Lower leg skin (tissue), 4 donors: ENCODE measurements around the gene SESN2. TPM values are rescaled to one million over a fixed set of nuclear protein-coding genes. Genes with fewer than 3 reads are reported as not detected.

Experiments
- DNase-seq, 2 donors: peaks; one replicate each; pipeline ENCODE4 v3.0.0-alpha.2; 2019; ENCODE audit warnings: low spot score in 2 of 2
- H3K4me3 ChIP-seq: fragments of 200-600 bp; sonication (generic); 2 replicates; pipeline ENCODE4 v1.5.1; 2017; ENCODE audit warnings: mild to moderate bottlenecking, low read depth; ENCODE audit not compliant: poor library complexity, severe bottlenecking
- POLR2A ChIP-seq, 2 donors: fragments of 450-650 bp; IDR thresholded peaks; one replicate each; pipeline ENCODE4 v1.6.1; 2016 to 2017; ENCODE audit warnings: antibody characterized with exemption in 2 of 2, mild to moderate bottlenecking in 1 of 2, moderate library complexity in 1 of 2
- WGBS, 2 donors: methylation state at CpG; one replicate each; pipeline ENCODE4 v1.1.5; 2018; 5-methylcytosine and 5-hydroxymethylcytosine counted together
- intact Hi-C: fragments of 100-400 bp; cut with DNase I; formaldehyde crosslinking; loops from one replicate; pipeline ENCODE4 v1.15.0; 2023; ENCODE audit warnings: low total_unique reads
- total RNA-seq, 4 donors: library from RNA; depleted of rRNA; stranded (reverse); fragments of >200 nt; gene quantifications; one replicate each; pipeline ENCODE4 v1.1.0, GENCODE V29; 2016
- TF ChIP-seq, protein P1 (sequence below), 3 donors: fragments of 450-650 bp; IDR thresholded peaks; one replicate each; pipeline ENCODE4 v1.5.1; 2016; ENCODE audit warnings: antibody characterized with exemption in 3 of 3, mild to moderate bottlenecking in 3 of 3, moderate library complexity in 2 of 3

Gene SESN2
- 10 to 100 TPM in 2 of 4 donors, 1 to 10 TPM in 2; 8.2 to 13.6 (median 11.1) TPM for total RNA-seq

DNA sequence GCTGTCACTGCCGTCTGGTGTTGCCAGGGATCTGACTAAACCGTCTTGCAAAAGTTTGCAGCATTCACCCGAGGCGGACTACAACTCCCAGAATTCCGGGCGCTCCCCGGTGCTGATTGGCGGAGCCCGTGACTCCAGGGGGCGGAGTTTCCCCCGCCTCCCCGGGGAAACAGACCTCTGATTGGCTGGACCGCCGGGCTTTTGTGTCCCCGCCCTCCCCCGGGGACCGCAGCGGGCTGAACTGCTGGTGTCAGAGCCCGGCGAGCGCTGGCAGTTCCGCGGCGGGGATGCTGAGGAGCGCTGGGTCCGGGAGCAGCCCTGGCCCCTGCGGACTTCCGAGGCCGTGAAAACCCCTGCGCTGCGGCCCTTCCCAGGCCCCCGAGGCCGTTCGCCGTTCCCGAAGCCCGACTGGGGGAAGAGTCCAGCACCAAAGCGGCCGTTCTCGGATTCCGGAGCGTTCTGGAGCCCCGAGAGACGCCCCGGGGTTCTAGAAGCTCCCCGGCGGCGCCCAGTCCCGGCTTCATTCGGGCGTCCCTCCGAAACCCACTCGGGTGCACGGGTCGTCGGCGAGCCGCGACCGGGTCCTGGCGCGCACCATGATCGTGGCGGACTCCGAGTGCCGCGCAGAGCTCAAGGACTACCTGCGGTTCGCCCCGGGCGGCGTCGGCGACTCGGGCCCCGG, at the start of gene SESN2:
TSS of gene SESN2 (plus strand) at position 267 of the 682 bp plus-strand sequence. CDS start at position 597, 330 bp downstream.
- peak within 1 kb of the TSS; percentile 91 for H3K4me3 ChIP-seq
- DNase-seq: peak; percentile 99 to 100
- 0% methylated on average over 32 to 55 of the region's 76 CpGs for WGBS, 2 donors
- intact Hi-C loops: no loop called here
- TF ChIP-seq, protein P1, sequence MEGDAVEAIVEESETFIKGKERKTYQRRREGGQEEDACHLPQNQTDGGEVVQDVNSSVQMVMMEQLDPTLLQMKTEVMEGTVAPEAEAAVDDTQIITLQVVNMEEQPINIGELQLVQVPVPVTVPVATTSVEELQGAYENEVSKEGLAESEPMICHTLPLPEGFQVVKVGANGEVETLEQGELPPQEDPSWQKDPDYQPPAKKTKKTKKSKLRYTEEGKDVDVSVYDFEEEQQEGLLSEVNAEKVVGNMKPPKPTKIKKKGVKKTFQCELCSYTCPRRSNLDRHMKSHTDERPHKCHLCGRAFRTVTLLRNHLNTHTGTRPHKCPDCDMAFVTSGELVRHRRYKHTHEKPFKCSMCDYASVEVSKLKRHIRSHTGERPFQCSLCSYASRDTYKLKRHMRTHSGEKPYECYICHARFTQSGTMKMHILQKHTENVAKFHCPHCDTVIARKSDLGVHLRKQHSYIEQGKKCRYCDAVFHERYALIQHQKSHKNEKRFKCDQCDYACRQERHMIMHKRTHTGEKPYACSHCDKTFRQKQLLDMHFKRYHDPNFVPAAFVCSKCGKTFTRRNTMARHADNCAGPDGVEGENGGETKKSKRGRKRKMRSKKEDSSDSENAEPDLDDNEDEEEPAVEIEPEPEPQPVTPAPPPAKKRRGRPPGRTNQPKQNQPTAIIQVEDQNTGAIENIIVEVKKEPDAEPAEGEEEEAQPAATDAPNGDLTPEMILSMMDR (IDR thresholded peaks at IDR 0.05): no peak
- peak in 1 of 2 donors; percentile 72 for TF ChIP-seq POLR2A (IDR thresholded peaks at IDR 0.05)

DNA sequence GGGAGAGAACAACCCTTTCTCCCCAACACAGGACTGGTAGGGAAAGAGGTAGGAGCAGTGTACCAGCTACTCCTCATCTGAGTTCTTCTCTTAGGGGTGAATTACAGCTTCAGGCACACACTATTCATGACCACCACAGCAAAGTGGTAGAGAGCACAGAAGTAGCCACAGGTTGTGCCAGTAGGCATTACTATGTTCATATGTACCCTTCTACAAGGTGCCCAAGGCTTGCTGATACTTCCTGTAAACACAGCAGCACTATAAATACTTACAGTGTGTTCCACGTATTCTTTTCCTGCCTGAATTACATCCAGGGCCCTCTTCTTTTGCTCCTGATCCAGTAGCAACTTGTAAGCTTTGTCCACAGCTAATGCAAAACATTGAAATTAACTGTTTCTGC, 49.6 kb upstream of the SESN2 start:
- intact Hi-C loops: loop anchor here (10.0 kb wide), 1 partner anchor 115 kb away; no protein-coding TSS in a partner anchor
- WGBS, 2 donors: 61 to 62% methylated on average over 1 of the region's 1 CpG
- no peak for DNase-seq
- no peak overlapping the region for H3K4me3 ChIP-seq
- TF ChIP-seq, protein P1 (IDR thresholded peaks at IDR 0.05): no peak
- no peak for TF ChIP-seq POLR2A (IDR thresholded peaks at IDR 0.05)

DNA sequence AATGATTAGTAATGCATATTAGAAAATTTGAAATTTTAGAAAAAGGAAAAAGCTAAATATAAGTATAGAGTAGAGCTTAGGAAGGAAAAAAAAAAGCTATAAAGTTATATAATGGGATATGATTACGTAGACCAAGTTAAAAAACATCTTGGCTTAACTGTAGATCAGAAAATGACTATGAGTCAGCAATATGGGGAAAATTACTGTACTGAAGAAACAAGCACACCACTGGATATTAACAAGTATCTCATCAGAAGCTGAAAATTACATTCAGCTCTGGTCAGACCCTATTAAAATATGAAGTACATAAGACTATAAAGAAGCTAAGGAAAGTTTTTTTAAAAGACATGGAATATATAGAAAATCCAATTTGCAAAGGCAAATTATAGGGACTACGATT, 46.0 kb upstream of the SESN2 start:
- no peak for DNase-seq
- no peak for TF ChIP-seq POLR2A (IDR thresholded peaks at IDR 0.05)
- TF ChIP-seq, protein P1 (IDR thresholded peaks at IDR 0.05): no peak
- 49 to 71% methylated on average over 2 of the region's 2 CpGs for WGBS, 2 donors
- intact Hi-C loops: no loop called here
- no peak overlapping the region for H3K4me3 ChIP-seq

DNA sequence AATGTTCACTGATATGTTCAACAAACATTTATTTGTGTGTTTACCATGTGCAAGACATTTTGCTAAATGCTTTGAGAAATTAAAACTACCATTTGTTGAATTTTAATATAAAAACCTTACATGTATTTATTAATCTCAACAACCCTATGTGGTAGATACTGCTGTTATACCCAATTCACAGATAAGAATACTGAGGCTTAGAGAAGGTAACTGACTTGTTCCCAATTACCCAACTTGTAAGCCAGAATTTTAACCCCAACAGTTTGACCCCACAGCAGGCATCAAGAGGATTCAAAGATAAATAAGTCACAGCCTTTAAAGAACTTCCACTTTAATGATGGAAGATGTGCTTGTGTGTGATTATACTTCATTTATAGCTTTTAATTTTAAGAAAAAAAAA, 30.2 kb upstream of the SESN2 start:
- H3K4me3 ChIP-seq: no peak overlapping the region
- no peak for TF ChIP-seq POLR2A (IDR thresholded peaks at IDR 0.05)
- TF ChIP-seq, protein P1 (IDR thresholded peaks at IDR 0.05): no peak
- DNase-seq: no peak
- intact Hi-C loops: no loop called here

DNA sequence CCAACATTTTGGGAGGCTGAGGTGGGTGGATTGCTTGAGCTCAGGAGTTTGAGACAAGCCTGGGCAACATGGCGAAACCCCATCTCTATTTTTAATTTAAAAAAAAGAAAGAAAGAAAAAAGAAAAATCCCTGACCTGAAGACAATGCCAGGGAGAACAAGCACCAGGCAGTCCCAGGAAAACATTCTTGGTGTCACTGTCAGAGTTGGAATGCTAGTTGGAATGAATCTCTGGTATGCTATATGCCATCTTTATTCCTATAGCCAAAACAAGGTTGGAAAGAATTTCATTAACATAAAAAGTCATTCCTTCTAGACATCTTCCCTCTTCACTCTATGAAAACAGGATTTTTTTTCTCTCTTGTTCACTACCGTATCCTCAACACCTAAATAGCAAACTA, 29.3 kb upstream of the SESN2 start:
- WGBS, 2 donors: 67 to 73% methylated on average over 2 of the region's 2 CpGs
- no peak for TF ChIP-seq POLR2A (IDR thresholded peaks at IDR 0.05)
- TF ChIP-seq, protein P1 (IDR thresholded peaks at IDR 0.05): no peak
- intact Hi-C loops: no loop called here

More for the DNA sequence above, 29.3 kb upstream of the SESN2 start:
- no peak overlapping the region for H3K4me3 ChIP-seq
- no peak for DNase-seq
